ENCODE results near the gene FBLN2. TPM values are rescaled to one million over a fixed set of nuclear protein-coding genes. Genes with fewer than 3 reads are reported as not detected.
A peak's percentile ranks its signal among the peaks of the same experiment; 100 is the strongest.

FBLN2 gene
- total RNA-seq, 1 donor, result 54.6 TPM

DNA sequence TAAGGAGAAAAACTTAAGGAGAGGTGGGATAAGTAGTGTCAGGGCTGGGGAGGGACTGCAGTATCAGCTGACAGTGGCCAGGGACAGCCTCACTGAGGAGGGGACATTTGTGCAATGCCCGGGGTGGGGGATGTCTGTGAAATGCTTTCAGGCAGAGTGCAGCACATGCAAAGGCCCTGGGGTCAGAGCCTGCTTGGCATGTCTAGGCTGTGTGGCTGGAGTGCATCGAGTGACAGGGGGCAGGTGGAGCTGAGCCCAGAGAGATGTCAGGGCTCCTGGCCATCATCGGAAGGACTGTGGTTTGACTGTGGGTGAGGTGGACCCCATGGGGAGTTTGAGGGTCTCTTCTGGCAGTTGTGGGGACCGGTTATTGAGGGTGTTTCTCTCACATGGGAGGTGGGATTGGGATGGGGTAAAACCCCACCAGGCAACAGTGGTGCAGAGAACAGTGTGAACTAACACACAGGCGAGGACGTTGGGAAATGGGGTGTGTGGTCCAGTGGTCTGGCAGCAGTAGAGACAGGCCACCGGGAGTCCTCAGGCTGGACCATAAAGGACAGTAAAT is 61.2 kb downstream of the FBLN2 start:
- no peaks in the 10 kb centered on the region for H4K20me1 ChIP-seq (ENCODE audit: insufficient read depth, low read length)
- peak; percentile 36 for DNase-seq (ENCODE audit: insufficient read length, low spot score, missing footprints)

GRCh38 chr3:13611221-13611620 is 62.3 kb downstream of the FBLN2 start:
- Histone ChIP-seq H3K79me2 (ENCODE audit: insufficient read depth, low read length) (no peaks in the 10 kb centered on the region), H4K20me1 (ENCODE audit: insufficient read depth, low read length) (no peaks in the 10 kb centered on the region), H3K36me3 (ENCODE audit: insufficient read depth, low read length) (no peaks in the 10 kb centered on the region), H3K4me1 (ENCODE audit: insufficient read depth, low read length) (no peaks in the 10 kb centered on the region), H3K4me3 (ENCODE audit: insufficient read depth, low read length) (no peak overlapping the region), H3K9me3 (ENCODE audit: low read depth, low read length) (no peaks in the 10 kb centered on the region), H3K27ac (ENCODE audit: low read depth, low read length) (no peak overlapping the region), H2AFZ (ENCODE audit: low read length) (no peak overlapping the region), H3K4me2 (ENCODE audit: insufficient read depth, low read length) (no peak overlapping the region), H3K27me3 (ENCODE audit: insufficient read depth, low read length) (no peaks in the 10 kb centered on the region)
- TF ChIP-seq, protein P1, sequence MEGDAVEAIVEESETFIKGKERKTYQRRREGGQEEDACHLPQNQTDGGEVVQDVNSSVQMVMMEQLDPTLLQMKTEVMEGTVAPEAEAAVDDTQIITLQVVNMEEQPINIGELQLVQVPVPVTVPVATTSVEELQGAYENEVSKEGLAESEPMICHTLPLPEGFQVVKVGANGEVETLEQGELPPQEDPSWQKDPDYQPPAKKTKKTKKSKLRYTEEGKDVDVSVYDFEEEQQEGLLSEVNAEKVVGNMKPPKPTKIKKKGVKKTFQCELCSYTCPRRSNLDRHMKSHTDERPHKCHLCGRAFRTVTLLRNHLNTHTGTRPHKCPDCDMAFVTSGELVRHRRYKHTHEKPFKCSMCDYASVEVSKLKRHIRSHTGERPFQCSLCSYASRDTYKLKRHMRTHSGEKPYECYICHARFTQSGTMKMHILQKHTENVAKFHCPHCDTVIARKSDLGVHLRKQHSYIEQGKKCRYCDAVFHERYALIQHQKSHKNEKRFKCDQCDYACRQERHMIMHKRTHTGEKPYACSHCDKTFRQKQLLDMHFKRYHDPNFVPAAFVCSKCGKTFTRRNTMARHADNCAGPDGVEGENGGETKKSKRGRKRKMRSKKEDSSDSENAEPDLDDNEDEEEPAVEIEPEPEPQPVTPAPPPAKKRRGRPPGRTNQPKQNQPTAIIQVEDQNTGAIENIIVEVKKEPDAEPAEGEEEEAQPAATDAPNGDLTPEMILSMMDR (IDR thresholded peaks at IDR 0.05; ENCODE audit: extremely low read depth, low read depth, low read length), result no peak
- DNase-seq (ENCODE audit: insufficient read length, low spot score, missing footprints), result no peak

More for the DNA sequence above, 61.2 kb downstream of the FBLN2 start:
- Histone ChIP-seq H3K4me3 (ENCODE audit: insufficient read depth, low read length) (no peak overlapping the region), H3K4me2 (ENCODE audit: insufficient read depth, low read length) (no peak overlapping the region), H3K27ac (ENCODE audit: low read depth, low read length) (no peak overlapping the region), H3K79me2 (ENCODE audit: insufficient read depth, low read length) (no peaks in the 10 kb centered on the region), H3K4me1 (ENCODE audit: insufficient read depth, low read length) (no peaks in the 10 kb centered on the region), H3K36me3 (ENCODE audit: insufficient read depth, low read length) (no peaks in the 10 kb centered on the region), H2AFZ (ENCODE audit: low read length) (no peak overlapping the region), H3K9me3 (ENCODE audit: low read depth, low read length) (no peaks in the 10 kb centered on the region), H3K27me3 (ENCODE audit: insufficient read depth, low read length) (no peaks in the 10 kb centered on the region)
- TF ChIP-seq, protein P1 (IDR thresholded peaks at IDR 0.05; ENCODE audit: extremely low read depth, low read depth, low read length), result no peak

DNA sequence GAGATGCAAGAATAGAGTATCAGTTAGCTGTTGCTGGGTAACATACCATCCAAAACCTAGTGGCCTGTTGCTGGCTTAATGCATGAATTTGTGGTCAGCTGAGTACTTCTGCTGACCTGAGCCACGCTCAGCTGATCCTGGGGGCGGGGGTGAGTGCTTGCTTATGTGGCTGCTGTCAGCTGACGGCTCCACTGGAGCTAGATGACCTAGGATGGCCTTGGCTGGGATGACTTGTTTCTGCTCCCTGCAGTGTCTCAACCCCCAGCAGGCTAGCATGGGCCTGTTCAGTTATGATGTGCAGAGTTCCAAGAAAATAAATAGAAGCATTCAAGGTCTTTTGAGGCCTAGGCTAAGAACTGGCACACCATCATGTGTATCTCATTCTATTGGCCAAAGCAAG is 63.9 kb downstream of the FBLN2 start:
- no peaks in the 10 kb centered on the region for H3K9me3 ChIP-seq (ENCODE audit: low read depth, low read length)
- no peak overlapping the region for H3K4me2 ChIP-seq (ENCODE audit: insufficient read depth, low read length)
- no peaks in the 10 kb centered on the region for H3K79me2 ChIP-seq (ENCODE audit: insufficient read depth, low read length)
- no peaks in the 10 kb centered on the region for H3K36me3 ChIP-seq (ENCODE audit: insufficient read depth, low read length)
- DNase-seq (ENCODE audit: insufficient read length, low spot score, missing footprints), result peak; percentile 70
- H3K27me3 ChIP-seq (ENCODE audit: insufficient read depth, low read length), result no peaks in the 10 kb centered on the region
- TF ChIP-seq, protein P1 (IDR thresholded peaks at IDR 0.05; ENCODE audit: extremely low read depth, low read depth, low read length), result no peak
- no peaks in the 10 kb centered on the region for H4K20me1 ChIP-seq (ENCODE audit: insufficient read depth, low read length)
- no peak overlapping the region for H2AFZ ChIP-seq (ENCODE audit: low read length)
- H3K4me3 ChIP-seq (ENCODE audit: insufficient read depth, low read length), result no peak overlapping the region
- no peaks in the 10 kb centered on the region for H3K4me1 ChIP-seq (ENCODE audit: insufficient read depth, low read length)
- H3K27ac ChIP-seq (ENCODE audit: low read depth, low read length), result no peak overlapping the region

- Histone ChIP-seq H2AFZ (ENCODE audit: low read length) (no peak overlapping the region), H3K27me3 (ENCODE audit: insufficient read depth, low read length) (no peaks in the 10 kb centered on the region), H3K4me3 (ENCODE audit: insufficient read depth, low read length) (no peak overlapping the region), H3K9me3 (ENCODE audit: low read depth, low read length) (no peaks in the 10 kb centered on the region), H3K4me1 (ENCODE audit: insufficient read depth, low read length) (no peaks in the 10 kb centered on the region), H3K4me2 (ENCODE audit: insufficient read depth, low read length) (no peak overlapping the region), H3K79me2 (ENCODE audit: insufficient read depth, low read length) (no peaks in the 10 kb centered on the region), H3K27ac (ENCODE audit: low read depth, low read length) (no peak overlapping the region), H4K20me1 (ENCODE audit: insufficient read depth, low read length) (no peaks in the 10 kb centered on the region), H3K36me3 (ENCODE audit: insufficient read depth, low read length) (no peaks in the 10 kb centered on the region)
- TF ChIP-seq, protein P1 (IDR thresholded peaks at IDR 0.05; ENCODE audit: extremely low read depth, low read depth, low read length), result no peak
- no peak for DNase-seq (ENCODE audit: insufficient read length, low spot score, missing footprints)
Measured at GRCh38 chr3:13613343-13614190, 64.6 kb downstream of the FBLN2 start.

Measured in osteoblast (primary cell).